HPDE6-E6E7 (cell line): ENCODE results near the gene B3GALT4.
"Not testable (repeated sequence)": the region's sequence is repeated elsewhere in the genome, so short reads cannot be mapped to it uniquely, and the experiment has no call there.

Experiments
- DNase-seq: peaks from one replicate; pipeline ENCODE4 v3.0.0; 2011; ENCODE audit warnings: missing footprints; ENCODE audit errors: extremely low spot score

Gene B3GALT4, protein sequence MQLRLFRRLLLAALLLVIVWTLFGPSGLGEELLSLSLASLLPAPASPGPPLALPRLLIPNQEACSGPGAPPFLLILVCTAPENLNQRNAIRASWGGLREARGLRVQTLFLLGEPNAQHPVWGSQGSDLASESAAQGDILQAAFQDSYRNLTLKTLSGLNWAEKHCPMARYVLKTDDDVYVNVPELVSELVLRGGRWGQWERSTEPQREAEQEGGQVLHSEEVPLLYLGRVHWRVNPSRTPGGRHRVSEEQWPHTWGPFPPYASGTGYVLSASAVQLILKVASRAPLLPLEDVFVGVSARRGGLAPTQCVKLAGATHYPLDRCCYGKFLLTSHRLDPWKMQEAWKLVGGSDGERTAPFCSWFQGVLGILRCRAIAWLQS

DNA sequence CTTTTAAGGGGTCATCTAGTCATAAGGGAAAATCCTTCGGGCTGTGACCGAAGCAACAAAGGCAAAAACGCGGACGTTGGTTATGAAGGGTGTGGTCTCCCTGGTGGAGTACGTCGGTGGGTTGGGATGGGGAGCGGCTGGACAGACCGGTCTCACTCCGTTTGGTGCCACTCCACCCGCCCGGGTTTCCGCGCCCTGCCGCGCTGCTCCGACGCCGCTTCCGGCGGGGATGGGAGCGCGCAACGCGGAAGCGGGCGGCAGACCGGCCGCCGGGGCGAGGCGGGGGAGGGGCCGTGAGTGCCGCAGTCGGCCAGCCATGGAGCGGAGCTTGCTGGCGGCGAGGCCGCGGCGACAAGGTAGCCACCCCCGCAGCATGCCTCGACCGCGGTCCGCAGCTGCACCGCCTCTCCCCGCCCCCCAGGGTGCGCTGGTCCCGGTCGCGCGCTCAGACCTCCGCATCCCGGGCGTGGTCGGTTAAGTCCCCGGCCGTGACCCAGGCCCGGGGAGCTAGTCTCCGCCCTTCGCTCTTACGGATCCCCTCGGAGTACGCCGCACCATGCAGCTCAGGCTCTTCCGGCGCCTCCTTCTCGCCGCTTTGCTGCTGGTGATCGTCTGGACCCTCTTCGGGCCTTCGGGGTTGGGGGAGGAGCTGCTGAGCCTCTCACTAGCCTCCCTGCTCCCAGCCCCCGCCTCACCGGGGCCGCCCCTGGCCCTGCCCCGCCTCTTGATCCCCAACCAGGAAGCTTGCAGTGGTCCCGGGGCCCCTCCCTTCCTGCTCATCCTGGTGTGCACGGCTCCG is at the start of gene B3GALT4:
Gene B3GALT4, plus strand, starts transcription at position 260 of the 799 bp plus-strand sequence. Its CDS starts 297 bp downstream, at position 557.
- DNase-seq, result peak; percentile 90

DNA sequence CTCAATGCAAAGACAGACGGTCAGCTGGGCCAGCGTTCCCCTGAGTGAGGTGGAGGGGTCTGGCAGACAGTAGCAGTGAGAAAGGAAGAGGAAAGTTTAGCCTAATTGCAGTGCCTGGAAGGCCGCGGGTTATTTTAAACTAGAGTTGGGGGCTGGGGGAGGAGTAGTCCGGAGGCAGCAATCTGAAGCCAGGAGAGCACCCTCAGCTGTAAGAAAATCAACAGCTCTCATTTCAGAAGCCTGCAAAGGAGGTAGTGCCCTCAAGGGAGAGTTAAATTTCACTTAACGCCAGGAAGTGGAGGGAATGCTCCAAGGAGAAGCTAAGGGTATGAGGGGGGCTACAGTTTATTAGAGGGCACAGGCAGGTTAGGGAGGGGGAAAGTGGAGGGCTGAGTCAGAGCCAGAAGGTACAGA is 41.7 kb upstream of the B3GALT4 start:
- no peak for DNase-seq

DNA sequence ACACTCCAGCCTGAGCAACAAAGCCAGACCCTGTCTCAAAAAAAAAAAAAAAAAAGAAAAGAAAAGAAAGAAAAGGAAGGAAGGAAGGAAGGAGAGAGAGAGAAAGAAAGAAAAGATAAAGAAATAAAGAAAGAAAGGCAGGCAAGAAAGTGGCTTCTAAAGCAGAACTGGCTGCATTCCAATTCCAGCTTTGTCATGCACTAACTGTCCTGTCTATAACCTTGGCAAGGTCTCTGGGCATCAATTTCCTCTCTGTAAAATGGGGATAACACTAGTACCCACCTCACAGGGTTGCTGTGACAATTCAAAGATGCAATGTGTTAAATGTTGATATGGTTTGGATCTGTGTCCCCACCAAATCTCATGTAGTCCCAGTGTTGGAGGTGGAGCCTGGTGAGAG is 40.6 kb upstream of the B3GALT4 start:
- no peak for DNase-seq

DNA sequence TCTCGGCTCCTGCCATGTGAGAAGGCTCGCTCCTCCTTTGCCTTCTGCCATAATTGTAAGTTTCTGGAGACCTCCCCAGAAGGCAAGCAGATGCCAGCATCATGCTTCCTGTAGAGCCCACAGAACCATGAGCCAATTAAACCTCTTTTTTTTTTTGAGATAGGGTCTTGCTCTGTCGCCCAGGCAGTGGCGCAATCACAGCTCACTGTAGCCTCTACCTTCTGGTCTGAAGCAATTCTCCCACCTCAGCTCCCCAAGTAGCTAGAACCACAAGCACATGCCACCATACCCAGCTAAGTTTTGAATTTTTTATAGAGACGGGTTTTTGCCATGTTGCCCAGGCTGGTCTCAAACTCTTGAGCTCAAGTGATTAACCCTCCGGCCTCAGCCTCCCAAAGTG is 40.1 kb upstream of the B3GALT4 start:
- no peak for DNase-seq

DNA sequence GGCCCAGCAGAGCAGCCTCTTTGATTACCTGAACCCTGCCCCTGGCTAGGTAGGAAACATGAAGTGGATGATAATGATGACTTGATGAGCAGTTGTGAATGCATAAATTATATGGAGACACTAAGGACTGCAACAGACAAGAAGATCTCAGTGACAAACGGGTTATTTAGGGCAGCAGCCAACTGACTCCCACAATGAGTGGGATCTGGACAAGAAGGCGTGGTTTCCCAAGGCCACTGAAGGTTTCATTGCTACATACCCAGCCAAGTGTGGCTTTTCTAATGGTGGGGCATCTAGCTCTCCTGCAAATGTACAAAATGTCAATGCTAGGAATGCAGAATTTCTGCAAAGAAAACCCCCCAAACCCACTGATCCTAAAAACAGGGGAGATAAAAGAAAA is 39.2 kb upstream of the B3GALT4 start:
- DNase-seq, result no peak

DNA sequence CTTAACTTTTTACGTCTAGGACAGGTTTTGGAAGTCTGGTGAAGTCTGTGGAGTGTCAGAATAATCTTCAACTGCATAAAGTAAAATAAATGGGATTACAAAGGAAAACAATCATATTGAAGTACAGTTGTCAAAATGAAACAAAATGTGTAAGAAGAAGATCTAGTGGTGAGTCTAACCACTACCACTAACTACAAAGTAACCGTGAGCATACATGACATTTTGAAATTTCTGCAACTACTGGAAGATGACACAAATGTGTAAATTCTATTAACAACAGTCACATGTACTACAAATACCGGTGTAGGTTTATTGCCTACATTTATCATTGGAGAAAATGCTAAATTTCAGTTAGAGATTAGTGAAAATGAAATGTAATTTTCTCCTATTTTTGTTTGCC is 35.0 kb upstream of the B3GALT4 start:
- no peak for DNase-seq

DNA sequence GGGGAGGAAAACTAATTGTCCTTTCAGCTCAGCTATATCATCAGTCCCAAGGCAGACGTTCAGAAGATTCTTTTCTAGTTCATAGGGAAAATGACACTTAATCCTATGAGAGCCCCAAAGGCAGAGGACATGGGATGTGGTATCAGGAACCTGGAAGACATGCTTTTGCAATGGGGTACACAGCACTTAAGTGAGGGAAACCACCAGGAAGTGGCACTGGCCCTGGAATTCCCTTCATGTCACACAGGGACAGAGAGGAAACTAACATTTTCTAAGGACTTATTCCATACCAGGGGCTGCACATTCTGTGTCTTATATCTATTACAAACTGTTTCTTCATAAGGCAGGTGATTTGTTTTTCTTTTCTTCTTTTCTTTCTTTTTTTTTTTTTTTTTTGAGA is 33.4 kb upstream of the B3GALT4 start:
- no peak for DNase-seq

DNA sequence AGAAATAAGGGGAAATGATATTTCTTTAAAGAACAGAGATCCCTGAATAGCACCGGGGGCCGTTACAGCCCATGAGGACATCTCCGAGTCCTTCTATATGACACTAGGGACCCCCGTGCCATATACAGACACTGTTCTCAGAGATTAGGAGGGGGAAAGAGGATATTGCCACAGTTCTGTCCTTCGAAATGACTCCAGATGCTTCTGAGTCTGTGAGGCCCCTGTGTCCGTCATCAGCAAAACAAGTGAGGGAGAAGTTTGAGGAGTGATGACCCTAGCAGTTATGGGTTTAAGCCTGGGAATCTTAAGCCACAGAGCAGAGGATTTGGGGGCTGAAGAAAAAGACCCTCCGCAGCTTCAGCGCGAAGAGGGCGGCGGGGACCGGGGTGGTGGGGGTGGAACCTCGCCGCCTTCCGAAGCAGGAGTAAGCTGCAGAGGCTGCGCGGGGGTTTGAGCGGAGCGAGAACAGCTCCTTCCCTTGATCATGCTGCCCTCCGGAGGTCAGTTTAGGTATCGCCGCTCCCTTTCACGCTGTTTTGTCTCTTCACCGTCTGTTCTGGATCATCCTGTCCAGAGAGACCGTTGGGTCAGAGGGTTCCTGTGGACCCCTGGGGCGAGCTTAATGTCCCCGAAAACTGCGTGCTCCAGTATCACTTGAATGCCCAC is 28.8 kb upstream of the B3GALT4 start:
- DNase-seq, result peak; percentile 60

DNA sequence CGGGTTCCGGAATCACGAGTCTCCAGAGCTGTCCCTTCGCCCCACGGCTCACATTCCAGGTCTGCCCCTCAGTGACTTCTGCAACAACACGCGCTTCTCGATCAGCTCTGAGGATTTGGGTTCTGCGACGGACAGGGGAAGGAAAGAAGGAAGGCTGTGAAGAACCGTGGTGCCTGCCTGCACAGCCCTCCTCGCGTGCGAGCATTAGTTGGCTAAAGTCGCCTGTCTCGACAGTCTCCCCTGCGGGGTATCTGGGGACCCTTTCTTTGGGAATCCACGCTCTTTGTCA is 28.3 kb upstream of the B3GALT4 start:
- no peak for DNase-seq

DNA sequence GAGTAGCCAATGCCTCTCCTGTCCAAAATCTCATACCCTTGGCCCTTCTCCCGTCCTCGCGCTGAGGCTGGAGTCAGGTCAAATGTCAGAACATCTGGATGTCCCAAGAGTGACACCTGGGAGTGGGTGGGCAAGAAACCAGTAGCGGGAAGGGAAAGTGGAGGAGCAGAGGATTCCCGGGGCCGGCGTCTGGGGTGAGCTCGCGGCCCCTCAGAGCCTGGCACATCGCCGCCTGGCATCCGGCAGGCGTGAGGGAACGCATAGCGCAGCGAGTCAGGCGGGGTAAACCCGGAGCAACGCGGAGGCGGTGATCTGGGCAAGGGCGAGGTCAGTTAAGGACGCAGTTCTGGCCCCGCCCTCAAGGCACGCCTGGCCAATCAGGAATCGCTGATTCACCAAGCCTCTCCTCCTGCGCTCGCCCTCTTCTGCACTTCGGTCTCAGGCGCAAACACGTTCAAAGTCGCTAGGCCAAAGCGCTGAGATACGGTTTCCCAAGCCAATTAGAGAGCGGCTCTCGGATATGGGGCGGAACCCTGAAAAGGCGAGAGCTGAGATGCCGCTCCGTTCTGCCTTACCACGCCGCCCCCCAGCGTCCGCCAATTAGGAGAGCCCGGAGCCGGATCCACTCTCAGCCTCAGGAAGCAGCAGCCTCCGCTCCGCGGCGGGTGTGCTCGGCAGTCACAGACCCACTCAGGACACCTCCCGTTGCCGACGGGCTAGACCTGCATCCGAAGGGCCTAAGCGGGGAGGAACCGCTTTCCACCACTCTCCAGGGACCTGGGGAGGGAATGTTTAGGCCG is 27.8 kb upstream of the B3GALT4 start:
- peak; percentile 85 for DNase-seq

DNA sequence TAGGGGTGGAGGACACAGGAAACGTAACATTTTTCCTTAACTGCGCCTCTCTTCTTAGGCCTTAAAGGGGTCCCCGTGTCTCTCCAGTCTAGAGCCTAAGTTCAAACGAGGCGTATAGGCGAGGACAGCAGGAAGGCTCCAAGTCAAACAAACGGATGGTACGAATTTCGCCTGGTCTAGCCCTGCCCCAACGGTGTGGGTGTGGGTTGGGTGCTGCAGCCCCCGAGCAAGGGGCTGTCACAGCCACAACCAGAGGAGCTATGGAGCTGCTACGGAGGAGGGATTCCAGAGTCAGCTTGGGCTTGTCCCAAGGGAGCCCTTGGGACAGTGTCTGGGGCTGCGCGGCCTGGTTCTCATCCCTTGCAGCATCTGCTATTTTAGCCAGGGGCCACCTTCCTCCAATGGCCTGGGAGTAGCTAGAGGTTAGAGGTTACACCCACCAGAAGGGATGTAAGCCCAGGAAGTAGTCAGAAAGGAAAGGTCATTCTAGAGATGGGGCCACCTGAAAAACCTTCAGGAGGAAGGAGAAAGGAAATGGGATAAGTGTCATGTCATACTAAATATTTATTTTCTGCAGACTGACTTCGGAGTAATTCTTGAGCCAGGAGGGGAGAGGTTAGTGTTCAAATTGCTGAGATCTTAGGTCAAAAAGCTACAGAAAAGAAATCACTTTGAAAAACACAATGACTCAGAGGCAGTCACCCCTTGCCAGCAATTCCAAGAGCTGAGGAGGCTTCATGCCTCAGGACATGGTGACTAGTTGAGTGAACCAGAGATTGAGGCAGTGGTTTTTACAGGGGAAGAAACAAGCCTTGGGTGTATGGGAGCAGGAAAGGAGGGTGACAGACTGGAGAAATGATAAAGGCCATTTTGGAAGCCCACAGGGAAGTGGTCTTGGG is 26.9 kb upstream of the B3GALT4 start:
- DNase-seq, result no peak

DNA sequence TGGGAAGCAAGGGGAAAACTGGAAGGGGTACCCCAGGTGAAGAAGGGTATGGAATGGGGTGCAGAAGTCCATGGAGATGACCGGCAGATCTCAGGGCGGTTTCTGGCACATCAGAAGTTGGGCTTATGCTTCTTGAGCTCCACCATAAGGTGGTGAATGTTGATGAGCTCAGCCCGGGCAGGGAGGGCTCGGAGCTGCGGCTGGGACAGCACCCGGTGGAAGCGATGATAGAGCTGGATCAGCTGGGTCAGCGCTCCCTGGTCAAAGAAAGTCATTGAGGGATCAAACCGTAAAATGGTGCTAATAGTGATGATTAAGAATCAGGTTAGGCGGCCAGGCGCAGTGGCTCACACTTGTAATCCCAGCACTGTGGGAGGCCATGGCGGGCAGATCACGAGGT is 26.2 kb upstream of the B3GALT4 start:
- DNase-seq, result no peak

DNA sequence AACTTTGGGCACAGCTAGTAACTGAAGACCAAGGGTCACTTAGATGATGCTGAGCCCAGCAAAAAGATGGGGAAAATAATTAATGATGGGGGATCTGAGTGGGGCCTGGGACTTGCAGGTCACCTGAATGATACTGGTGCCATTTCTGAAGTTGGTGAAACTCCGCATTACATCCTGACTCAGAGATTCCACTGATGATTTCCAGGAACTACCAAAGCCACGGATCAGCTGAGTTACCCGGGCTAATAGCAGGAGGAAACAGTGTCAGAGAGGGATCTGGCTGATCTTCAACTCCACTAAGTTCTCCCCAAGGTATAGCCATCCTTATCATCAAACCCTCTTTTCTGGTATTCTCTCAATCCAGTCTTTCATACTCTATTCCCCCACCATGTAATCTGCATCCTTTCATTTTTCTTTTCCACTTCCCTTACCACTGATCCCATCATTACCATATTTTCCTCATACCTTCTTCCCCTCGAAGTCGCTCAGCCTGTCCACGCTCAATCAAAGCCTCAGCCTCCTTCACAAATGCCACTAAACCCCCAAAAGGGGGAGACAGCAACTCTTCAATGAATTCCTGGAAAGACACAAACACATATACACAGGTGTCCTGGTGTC is 25.4 kb upstream of the B3GALT4 start:
- DNase-seq, result no peak

DNA sequence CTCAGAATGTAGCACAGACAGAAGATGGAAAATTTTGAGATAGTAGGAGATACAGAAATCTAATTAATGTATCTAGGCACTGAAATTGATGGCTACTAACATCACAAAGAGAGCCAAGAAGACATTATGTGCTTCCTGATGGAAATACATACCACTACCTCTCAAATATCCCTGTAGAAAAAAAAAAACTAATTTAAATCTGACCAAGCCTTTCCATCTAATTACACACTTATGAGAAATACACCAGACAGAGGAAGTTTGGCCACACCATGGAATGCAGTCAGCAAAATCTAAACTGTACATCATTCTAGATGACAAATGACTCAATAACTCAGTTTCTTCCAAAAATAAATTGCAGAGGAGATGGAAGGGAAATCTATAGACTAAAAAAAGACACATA is 24.2 kb upstream of the B3GALT4 start:
- no peak for DNase-seq

DNA sequence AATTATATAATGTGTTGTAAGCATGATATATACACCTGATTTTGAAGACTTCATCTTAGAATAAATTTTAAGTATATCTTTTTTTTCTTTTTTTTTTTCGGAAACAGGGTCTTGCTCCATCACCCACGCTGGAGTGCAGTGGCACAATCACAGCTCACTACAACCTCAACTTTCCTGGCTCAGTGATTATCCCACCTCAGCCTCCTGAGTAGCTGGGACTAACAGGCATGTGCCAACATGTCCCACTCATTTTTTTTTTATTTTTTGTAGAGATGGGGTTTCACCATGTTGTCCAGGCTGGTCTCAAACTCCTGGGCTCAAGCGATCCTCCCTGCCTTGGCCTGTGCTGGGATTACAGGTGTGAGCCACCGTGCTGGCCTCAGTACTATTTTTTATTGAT is 22.3 kb upstream of the B3GALT4 start:
- DNase-seq, result no peak

DNA sequence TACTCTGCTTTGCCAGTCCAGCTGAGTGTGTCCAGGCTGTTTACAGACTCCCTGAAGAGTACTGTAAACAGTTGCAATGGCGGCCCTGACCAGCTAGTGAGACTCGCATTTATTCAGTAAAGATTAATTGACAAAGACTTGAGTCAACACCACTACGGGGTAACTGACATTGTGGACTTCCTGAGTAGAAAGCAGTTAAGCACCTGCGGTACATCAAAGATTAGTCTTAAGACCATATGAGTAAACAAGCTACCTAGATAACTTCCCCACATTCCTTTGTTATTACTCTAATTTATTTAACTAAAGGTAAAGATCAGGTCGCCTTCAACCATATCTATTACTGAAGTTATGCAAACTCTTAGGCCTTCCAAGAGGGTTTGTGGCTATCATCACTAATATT is 17.9 kb upstream of the B3GALT4 start:
- DNase-seq, result no peak

DNA sequence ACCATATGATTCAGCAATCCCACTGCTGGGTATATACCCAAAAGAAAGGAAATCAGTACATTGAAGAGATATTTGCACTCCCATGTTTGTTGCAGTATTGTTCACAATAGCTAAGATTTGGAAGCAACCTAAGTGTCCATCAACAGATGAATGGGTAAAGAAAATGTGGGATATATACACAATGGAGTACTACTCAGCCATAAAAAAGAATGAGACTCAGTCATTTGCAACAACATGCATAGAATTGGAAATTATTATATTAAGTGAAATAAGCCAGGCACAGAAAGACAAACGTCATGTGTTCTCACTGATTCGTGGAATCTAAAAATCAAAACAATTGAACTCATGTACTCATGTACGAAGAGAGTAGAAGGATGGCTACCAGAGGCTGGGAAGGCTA is 14.4 kb upstream of the B3GALT4 start:
- DNase-seq, result not testable (repeated sequence)

DNA sequence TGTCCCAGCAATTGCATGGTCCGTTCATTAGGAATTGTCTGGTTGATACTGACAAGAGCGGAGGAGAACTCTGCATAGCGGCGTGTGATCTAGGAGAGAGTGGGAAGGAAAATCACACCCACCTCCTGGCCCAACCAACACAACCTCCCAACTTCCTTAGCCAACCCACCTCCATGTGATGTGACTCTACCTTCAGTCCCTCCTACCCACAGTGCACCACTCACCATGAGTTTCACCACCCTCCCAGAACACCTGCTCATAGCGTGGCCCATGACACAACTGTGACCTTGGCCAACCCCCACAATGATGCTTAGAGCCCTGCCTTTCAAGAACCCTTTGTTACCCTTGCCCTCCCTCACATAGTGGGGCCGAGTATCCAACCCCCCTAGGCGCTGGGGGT is 12.9 kb upstream of the B3GALT4 start:
- DNase-seq, result no peak

DNA sequence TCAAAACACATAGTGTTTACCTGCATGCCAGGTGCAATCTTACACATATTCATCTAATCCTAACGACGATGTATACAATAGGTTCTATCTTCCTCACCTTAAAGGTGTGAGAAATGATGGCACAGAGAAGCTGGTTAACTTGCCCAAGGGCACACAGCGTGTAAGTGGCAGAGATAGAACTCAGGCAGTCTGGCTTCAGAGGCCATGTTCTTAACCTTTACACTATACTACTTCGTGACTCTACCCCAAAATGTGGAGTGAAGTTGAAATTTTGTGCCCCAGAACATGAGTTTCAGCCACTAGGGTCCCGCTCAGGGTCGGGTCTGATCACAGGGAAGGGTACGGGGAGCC is 5.8 kb upstream of the B3GALT4 start:
- no peak for DNase-seq

DNA sequence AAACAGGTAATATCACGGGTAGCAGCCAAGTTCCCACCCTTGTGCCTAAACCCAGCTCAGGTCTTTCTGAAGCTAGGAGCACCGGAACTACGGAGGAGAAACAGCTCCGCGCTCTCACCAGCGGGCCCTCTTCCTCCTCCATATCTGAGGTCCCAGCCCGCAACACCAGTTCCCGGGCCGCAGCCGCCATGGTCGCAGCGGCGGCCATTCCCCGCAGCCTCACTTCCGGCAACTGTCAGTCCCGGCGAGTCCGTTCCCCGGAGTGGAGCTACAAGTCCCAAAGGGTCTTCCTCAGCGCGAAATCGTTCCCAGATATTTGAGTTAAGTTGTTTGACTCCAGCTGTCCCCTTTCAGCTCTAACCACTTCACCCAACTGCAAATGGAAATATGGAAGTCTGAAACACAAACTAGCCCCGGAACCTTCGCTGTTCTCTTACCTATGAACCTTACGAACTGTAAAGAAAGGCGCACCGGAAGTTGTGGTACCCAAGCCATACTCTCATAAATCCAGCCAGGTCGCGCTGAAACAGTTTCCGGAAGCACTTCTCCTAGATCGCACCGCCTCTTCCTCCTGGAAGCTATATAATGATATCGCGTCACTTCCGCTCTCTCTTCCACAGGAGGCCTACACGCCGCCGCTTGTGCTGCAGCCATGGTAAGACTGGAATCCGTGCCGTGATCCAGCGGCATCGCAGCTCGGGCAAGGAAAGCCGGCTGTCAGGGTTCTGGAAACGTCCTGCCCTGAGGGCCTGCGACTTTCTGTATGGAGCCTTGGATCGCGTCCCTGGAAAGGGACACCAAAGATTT is 5.3 kb upstream of the B3GALT4 start, which contains the start of the genes RPS18 and VPS52:
Gene RPS18, plus strand, starts transcription at position 608 of the 807 bp plus-strand sequence. Its CDS starts 45 bp downstream, at position 653.
Gene VPS52, minus strand, starts transcription at position 409 of the 807 bp plus-strand sequence. Its CDS starts 201 bp downstream, at position 208.
- DNase-seq, result peak; percentile 70
